ENCODE results near the gene BIRC6.
"Not testable (repeated sequence)": the region's sequence is repeated elsewhere in the genome, so short reads cannot be mapped to it uniquely, and the experiment has no call there.

Gene BIRC6

DNA sequence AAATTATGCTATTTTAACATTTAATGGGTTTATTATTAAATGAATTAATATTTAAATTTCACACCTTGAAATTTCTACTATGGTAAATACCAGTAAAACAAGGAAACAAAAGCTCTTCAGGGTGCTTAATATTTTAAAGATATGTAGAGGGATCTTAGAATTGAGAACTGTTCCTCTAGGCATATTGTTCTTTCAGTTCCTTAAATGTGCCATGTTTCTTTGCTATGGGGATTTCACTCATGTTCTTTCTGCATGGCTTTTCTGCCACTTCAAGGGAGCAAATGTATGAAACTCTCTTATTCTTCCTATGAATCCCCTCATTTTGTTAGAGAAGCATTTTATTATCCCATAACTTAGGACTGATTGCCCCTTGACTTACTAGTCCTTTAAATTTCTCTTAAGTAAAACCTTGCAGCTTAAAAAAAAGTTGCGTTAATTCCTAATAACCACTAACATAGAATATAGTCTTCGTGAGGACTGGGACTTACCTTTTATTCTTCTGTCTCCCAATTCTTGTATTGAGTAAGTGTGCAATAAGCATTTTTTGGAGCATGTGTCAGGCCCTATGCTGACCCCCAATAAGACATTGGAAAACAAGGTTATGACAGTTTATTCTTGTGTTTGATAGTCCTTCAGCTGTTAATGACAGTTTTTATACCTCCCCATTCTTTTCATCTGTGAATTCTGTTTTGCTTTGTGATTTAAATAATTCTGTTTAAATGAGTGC lies 95.7 kb downstream of the BIRC6 start:
- DNase-seq = no peak

GRCh38 chr2:32453242-32454062 lies 96.6 kb downstream of the BIRC6 start:
- DNase-seq = no peak

DNA sequence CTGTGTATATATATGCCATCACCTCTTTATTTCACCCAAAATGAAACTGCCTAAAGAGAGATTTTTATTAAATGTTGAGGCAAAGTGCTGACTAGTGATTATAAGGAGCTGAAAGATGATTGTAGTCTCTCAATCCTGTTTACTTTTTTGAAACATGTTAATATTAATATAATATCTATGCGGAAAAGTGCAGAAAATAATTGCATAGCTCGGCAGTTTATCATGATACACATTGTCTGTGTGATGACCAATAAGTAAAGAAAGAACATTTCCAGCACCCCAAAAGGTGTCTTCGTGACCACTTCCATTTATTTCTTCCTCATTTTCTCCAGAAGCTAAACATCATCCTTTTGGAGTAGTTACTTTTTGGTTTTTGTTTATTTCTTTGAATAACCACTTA lies 99.0 kb downstream of the BIRC6 start:
- DNase-seq = no peak

GRCh38 chr2:32456808-32457207 lies 100.0 kb downstream of the BIRC6 start:
- no peak for DNase-seq

DNA sequence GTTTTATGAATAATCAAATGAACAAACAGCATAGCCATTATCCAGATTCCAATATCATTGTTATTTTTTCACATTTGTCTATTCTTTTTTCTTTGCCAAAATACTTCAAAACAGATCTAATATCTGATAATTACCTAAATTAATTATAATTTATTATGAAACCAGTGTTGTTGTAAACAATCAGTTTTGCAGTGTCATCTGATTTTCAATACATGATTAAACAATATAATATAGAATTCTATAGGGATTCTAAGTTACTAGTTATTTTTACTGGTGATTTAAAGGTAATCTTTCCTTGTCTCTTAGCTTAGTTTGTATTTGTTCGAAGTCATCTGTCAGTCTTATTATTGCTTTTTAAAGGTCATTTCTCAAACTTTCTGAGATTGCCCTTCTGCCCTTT lies 101.0 kb downstream of the BIRC6 start:
- DNase-seq = no peak

DNA sequence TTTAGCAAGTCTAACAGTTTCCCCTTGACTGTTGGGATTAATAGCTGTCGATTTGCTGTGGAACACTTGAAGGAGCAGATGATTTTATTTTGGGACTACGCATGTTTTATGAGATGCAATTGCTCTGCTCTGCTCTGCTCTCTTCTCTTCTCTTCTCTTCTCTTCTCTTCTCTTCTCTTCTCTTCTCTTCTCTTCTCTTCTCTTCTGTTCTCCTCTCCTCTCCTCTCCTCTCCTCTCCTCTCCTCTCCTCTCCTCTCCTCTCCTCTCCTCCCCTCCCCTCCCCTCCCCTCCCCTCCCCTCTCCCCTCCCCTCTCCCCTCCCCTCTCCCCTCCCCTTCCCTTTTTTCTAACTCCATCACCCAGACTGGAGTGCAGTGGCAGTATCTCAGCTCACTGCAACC lies 104.0 kb downstream of the BIRC6 start:
- DNase-seq = not testable (repeated sequence)

- no peak for DNase-seq
Observed at GRCh38 chr2:32463110-32463509, 106.3 kb downstream of the BIRC6 start.

DNA sequence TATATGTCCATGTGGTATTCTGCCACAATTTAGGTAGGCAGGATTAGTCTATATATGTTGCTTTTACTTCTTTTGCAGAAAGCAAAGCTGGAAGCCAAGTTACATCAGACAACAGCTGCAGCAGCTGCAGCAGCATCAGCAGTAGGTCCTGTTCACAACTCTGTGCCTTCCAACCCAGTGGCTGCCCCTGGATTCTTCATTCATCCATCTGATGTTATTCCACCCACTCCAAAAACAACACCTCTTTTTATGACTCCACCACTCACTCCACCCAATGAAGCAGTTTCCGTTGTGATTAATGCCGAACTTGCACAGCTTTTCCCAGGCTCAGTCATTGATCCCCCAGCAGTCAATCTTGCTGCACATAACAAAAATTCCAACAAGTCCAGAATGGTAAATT lies 107.6 kb downstream of the BIRC6 start:
- no peak for DNase-seq

GRCh38 chr2:32472605-32473004 lies 115.8 kb downstream of the BIRC6 start:
- no peak for DNase-seq

GRCh38 chr2:32474381-32474780 lies 117.6 kb downstream of the BIRC6 start:
- no peak for DNase-seq

DNA sequence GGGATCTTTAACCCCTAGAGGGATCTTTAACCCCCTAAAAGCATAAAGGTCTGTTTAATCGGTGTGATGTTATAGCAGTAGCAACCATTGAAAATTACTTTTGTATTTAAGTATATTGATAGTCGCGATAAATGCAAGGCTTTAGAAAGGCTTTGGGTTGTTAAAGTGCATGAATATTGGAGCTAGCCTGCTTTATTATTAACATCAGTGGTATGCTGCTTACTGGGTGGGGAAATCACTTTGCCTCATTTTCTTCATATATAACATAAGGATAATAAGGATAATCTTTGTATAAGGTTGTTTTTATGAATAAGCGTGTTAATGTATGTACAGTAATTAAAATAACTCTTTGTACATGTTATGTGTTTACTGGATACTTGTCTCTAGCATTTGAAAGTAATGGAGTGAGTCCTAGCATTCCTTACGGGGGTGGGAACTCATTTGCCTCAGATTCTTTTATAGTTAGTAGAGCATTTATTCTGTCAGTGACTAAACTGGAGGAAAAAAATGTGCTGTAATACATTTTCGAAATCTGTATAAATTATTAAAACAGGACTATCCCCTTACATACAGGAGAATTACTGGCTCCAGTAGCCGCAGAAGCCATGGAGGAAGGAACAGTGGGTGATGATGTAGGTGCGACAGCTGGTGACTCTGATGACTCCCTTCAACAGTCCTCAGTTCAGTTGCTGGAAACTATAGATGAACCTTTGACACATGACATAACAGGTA lies 122.2 kb downstream of the BIRC6 start:
- DNase-seq = no peak

- DNase-seq = no peak
Observed at GRCh38 chr2:32479993-32480392, 123.2 kb downstream of the BIRC6 start.

DNA sequence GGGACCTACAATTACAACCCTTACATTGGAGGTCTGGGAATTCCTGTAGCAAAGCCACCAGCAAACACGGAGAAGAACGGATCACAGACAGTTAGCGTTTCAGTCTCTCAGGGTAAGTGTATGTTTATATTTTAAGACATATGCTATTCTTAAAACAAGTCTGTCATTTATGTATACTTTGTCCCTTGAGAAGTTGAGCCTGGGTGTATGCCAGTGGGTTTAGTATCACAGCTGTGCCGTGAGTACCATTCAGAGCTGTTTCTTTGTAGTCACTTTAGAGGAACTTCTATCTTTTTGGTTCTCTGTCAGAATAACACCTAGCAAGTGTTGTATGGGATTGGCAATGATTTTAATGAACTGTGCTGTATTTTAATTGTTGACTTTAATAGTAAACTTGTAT lies 125.6 kb downstream of the BIRC6 start:
- no peak for DNase-seq

- no peak for DNase-seq
Observed at GRCh38 chr2:32484937-32485336, 128.1 kb downstream of the BIRC6 start.

DNA sequence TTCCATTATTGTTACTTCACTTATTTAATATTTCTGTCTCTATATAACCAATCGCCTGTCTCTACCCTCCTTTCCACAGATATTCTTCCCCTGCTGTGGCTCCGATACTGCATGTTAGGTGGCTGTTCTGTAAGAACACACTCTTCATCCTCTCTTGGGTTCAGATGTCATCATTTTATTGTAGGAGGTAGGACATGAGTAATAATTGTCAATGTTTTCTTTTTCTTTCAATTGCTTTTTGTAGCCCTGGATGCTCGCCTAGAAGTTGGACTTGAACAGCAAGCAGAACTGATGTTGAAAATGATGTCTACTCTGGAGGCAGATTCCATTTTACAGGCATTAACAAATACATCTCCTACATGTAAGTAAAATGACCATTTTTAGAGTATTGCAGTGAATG lies 128.6 kb downstream of the BIRC6 start:
- no peak for DNase-seq

- DNase-seq = no peak
Observed at GRCh38 chr2:32489061-32489460, 132.2 kb downstream of the BIRC6 start.

GRCh38 chr2:32491346-32491745 lies 134.5 kb downstream of the BIRC6 start:
- no peak for DNase-seq

GRCh38 chr2:32495139-32495538 lies 138.3 kb downstream of the BIRC6 start:
- no peak for DNase-seq

DNA sequence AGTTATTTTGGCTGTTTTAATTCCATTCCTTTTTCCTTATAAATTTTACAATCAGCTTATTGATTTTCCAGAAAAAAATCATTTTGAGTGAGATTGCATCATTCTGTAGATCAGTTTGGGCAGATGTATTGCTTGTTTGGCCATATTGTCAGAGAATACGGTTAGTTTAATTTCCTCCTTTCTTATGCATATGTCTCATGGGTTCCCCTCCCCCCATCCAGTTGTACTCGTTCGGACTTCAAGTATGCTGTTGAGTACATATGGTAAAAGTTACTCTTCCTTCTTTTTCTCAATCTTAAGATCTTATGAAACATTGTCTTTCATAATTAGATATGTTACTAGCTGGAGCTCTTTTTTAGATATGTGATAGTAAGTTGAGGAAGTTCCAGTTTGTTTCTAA lies 139.8 kb downstream of the BIRC6 start:
- no peak for DNase-seq

GRCh38 chr2:32498306-32498705 lies 141.5 kb downstream of the BIRC6 start:
- DNase-seq = no peak

- no peak for DNase-seq
Observed at GRCh38 chr2:32502941-32503340, 146.1 kb downstream of the BIRC6 start.

GRCh38 chr2:32504877-32505478 lies 148.2 kb downstream of the BIRC6 start:
- DNase-seq = no peak

GRCh38 chr2:32506446-32506845 lies 149.6 kb downstream of the BIRC6 start:
- DNase-seq = no peak

Measured in SHP77 (cell line).